HepG2 (cell line): ENCODE measurements around the gene ANKRD7.

ENCODE experiments used
- BRCA1 ChIP-seq: sonication (generic); formaldehyde crosslinking; IDR thresholded peaks from 2 replicates; pipeline ENCODE4 v1.4.0; 2020; ENCODE audit warnings: missing genetic modification reagents
- ETV6 ChIP-seq: sonication (generic); formaldehyde crosslinking; conservative IDR thresholded peaks from 2 replicates; pipeline ENCODE4 v1.4.0; 2020; ENCODE audit warnings: missing genetic modification reagents
- NCOA2 ChIP-seq: sonication (generic); formaldehyde crosslinking; IDR thresholded peaks from 2 replicates; pipeline ENCODE4 v1.8.0; 2022; ENCODE audit warnings: inconsistent platforms
- NFRKB ChIP-seq: fragments of 450-650 bp; IDR thresholded peaks from 2 replicates; pipeline ENCODE4 v1.6.1; 2017
- POLR2A ChIP-seq, 2 experiments: IDR thresholded peaks; 2 replicates each; pipeline ENCODE4 v1.6.1; 2011; ENCODE audit warnings: low read depth in 2 of 2, low read length in 2 of 2, mild to moderate bottlenecking in 1 of 2, moderate library complexity in 1 of 2; ENCODE audit not compliant: insufficient read depth in 1 of 2
- SUZ12 ChIP-seq: fragments of 150-350 bp; IDR thresholded peaks from 2 replicates; pipeline ENCODE4 v1.6.1; 2014; ENCODE audit warnings: low read depth, low read length

DNA sequence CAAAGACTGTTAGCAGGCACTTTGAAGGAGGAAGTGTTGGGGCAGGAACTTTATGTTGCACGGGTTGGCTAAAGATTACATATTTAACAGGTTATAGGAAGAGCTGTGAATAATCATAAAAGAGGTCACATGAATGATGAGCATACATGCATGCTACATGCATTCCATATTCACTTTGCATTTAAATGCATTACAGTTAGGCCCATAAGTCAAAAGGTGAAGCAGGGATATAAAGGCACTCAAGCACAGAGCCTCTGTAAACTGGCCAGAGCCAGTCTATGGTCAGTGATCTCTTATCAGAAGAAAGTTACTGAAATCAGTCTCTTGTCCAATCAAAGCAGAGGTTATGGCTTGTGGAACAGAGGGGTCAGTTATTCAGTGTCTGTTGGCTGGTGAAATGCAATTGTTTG is 7.3 kb upstream of the ANKRD7 start:
- TF ChIP-seq NFRKB (no peak), SUZ12 (no peak), POLR2A (IDR thresholded peaks at IDR 0.05; ENCODE audit: insufficient read depth in 1 of 2, low read depth in 2 of 2, low read length in 2 of 2) (no peak), ETV6 (CRISPR knock-in tag) (no peak), BRCA1 (no peak), NCOA2 (CRISPR knock-in tag) (no peak)
